GM12878 (cell line): ENCODE results near the gene RHOC. TPM values are rescaled to one million over a fixed set of nuclear protein-coding genes. Genes with fewer than 3 reads are reported as not detected.
A peak's percentile ranks its signal among the peaks of the same experiment; 100 is the strongest.

ENCODE experiments used
- BACH1 ChIP-seq: fragments of 450-650 bp; IDR thresholded peaks from 2 replicates; pipeline ENCODE4 v1.6.1; 2017; ENCODE audit warnings: mild to moderate bottlenecking, borderline replicate concordance
- BHLHE40 ChIP-seq, 2 experiments: fragments of 450-650 bp in 1 of 2; IDR thresholded peaks; 2 replicates each; pipeline ENCODE4 v1.6.1; 2011 to 2017; ENCODE audit warnings: low read depth in 2 of 2, borderline replicate concordance in 1 of 2, improper control_type of control experiment in 1 of 2, low read length in 1 of 2, mild to moderate bottlenecking in 1 of 2
- BMI1 ChIP-seq: fragments of 450-650 bp; IDR thresholded peaks from 2 replicates; pipeline ENCODE4 v1.6.1; 2016; ENCODE audit warnings: mild to moderate bottlenecking, moderate library complexity, borderline replicate concordance
- CBFB ChIP-seq: IDR thresholded peaks from 2 replicates; pipeline ENCODE4 v1.6.1; 2016; ENCODE audit warnings: antibody characterized with exemption, low read depth
- CREB1 ChIP-seq: IDR thresholded peaks from 2 replicates; pipeline ENCODE4 v1.6.1; 2012; ENCODE audit warnings: low read depth, mild to moderate bottlenecking, inconsistent platforms
- FOXM1 ChIP-seq: IDR thresholded peaks from 2 replicates; pipeline ENCODE4 v1.6.1; 2012; ENCODE audit warnings: low read depth, mild to moderate bottlenecking, inconsistent platforms, low read length, moderate library complexity
- HCFC1 ChIP-seq: fragments of 150-350 bp; IDR thresholded peaks from 2 replicates; pipeline ENCODE4 v1.6.1; 2014; ENCODE audit warnings: low read length
- IKZF1 ChIP-seq: fragments of 450-650 bp; conservative IDR thresholded peaks from 2 replicates; pipeline ENCODE4 v1.6.1; 2017; ENCODE audit warnings: antibody characterized with exemption, mild to moderate bottlenecking
- IKZF2 ChIP-seq, 2 experiments: fragments of 450-650 bp; IDR thresholded peaks; 2 replicates each; pipeline ENCODE4 v1.6.1; 2017; ENCODE audit warnings: mild to moderate bottlenecking in 2 of 2, moderate library complexity in 2 of 2
- MTA2 ChIP-seq: fragments of 450-650 bp; IDR thresholded peaks from 2 replicates; pipeline ENCODE4 v1.6.1; 2016; ENCODE audit warnings: low read depth, mild to moderate bottlenecking, moderate library complexity
- MXI1 ChIP-seq: fragments of 150-350 bp; IDR thresholded peaks from 2 replicates; pipeline ENCODE4 v1.6.1; 2011; ENCODE audit warnings: low read depth, mild to moderate bottlenecking, inconsistent platforms, low read length, improper control_type of control experiment
- NBN ChIP-seq: fragments of 450-650 bp; IDR thresholded peaks from 2 replicates; pipeline ENCODE4 v1.6.1; 2016
- NFXL1 ChIP-seq: fragments of 450-650 bp; IDR thresholded peaks from 2 replicates; pipeline ENCODE4 v1.6.1; 2017; ENCODE audit warnings: antibody characterized with exemption, mild to moderate bottlenecking, borderline replicate concordance
- NR2F1 ChIP-seq: fragments of 450-650 bp; conservative IDR thresholded peaks from 2 replicates; pipeline ENCODE4 v1.6.1; 2017; ENCODE audit warnings: mild to moderate bottlenecking
- PAX5 ChIP-seq: IDR thresholded peaks from 2 replicates; pipeline ENCODE4 v1.6.1; 2011; ENCODE audit warnings: low read depth, low read length, borderline replicate concordance
- POLR2AphosphoS5 ChIP-seq: IDR thresholded peaks from 2 replicates; pipeline ENCODE4 v1.6.1; 2011; ENCODE audit warnings: mild to moderate bottlenecking, low read length, inconsistent platforms
- SIN3A ChIP-seq: IDR thresholded peaks from 2 replicates; pipeline ENCODE4 v1.6.1; 2012; ENCODE audit warnings: low read depth, low read length, improper control_type of control experiment
- SMARCA5 ChIP-seq: fragments of 450-650 bp; IDR thresholded peaks from 2 replicates; pipeline ENCODE4 v1.6.1; 2017; ENCODE audit warnings: mild to moderate bottlenecking
- polyA plus RNA-seq, 11 experiments: library from polyadenylated mRNA; depleted of rRNA in 4 of 11; unstranded in 6 of 11; stranded (reverse) in 5 of 11; fragments of >200 nt; fragmentation: Nextera tagmentation in 4 of 11; fragmentation: Illumina TruSeq in 1 of 11; extraction: Ambion mirVana in 4 of 11; extraction: Trizol in 1 of 11; gene quantifications; 1 replicate in 1 of 11; 2 replicates in 10 of 11; pipeline versions ENCODE4 v1.2.1 to v1.2.3, GENCODE V29; 2011 to 2016; ENCODE audit warnings: inconsistent platforms in 2 of 11, missing spikeins in 2 of 11, low read depth in 1 of 11
- total RNA-seq, 4 experiments: library from RNA; depleted of rRNA in 3 of 4; stranded (reverse); fragments of >200 nt in 3 of 4; fragmentation: Illumina TruSeq in 1 of 4; extraction: Trizol in 1 of 4; gene quantifications; 2 replicates each; pipeline versions ENCODE4 v1.2.1 to v1.2.3, GENCODE V29; 2013 to 2021
- TF ChIP-seq, protein P1 (sequence below): IDR thresholded peaks from 2 replicates; pipeline ENCODE4 v1.6.1; 2012; ENCODE audit warnings: mild to moderate bottlenecking, low read depth, low read length
- TF ChIP-seq, protein P2 (sequence below): IDR thresholded peaks from 2 replicates; pipeline ENCODE4 v1.6.1; 2012; ENCODE audit warnings: improper control_type of control experiment, low read depth, low read length; ENCODE audit not compliant: insufficient replicate concordance

The RHOC gene
- total and polyA plus RNA-seq, 10 of the 15 experiments (the other 5 are each of a cell fraction or from before 2014, with no cell fraction given) = 20.6 to 371 (median 158) TPM

DNA sequence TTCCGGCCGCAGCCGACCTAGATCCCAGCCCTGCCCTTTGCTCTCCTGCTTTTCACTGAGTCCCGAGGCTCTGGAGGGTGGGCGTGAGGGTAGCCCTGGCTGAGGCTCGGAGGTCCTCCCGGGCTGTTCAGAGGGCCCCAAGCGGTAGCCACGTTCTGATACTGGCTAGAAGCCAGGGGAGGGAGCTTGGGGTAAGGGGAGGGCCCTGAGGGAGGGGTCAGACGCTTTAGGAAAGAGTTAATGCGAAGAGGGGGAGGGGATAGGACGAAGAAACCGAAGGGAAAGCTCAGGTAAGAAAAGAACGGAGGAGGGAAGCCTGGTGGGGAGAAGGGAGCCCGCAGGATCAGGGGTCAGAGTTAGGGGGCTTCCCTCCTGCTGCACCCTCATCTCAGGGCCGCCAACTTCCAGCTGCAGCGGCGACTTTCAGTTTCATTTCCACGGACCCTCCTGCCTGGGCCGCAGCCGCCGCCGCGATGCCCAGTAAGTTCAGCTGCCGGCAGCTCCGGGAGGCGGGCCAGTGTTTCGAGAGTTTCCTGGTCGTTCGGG, 32.4 kb downstream of the RHOC start, which contains the start of gene MOV10 (continued):
- TF ChIP-seq, protein P1, sequence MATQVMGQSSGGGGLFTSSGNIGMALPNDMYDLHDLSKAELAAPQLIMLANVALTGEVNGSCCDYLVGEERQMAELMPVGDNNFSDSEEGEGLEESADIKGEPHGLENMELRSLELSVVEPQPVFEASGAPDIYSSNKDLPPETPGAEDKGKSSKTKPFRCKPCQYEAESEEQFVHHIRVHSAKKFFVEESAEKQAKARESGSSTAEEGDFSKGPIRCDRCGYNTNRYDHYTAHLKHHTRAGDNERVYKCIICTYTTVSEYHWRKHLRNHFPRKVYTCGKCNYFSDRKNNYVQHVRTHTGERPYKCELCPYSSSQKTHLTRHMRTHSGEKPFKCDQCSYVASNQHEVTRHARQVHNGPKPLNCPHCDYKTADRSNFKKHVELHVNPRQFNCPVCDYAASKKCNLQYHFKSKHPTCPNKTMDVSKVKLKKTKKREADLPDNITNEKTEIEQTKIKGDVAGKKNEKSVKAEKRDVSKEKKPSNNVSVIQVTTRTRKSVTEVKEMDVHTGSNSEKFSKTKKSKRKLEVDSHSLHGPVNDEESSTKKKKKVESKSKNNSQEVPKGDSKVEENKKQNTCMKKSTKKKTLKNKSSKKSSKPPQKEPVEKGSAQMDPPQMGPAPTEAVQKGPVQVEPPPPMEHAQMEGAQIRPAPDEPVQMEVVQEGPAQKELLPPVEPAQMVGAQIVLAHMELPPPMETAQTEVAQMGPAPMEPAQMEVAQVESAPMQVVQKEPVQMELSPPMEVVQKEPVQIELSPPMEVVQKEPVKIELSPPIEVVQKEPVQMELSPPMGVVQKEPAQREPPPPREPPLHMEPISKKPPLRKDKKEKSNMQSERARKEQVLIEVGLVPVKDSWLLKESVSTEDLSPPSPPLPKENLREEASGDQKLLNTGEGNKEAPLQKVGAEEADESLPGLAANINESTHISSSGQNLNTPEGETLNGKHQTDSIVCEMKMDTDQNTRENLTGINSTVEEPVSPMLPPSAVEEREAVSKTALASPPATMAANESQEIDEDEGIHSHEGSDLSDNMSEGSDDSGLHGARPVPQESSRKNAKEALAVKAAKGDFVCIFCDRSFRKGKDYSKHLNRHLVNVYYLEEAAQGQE = 0 out of 2 replicates have a peak, but pooled peaks have one; percentile 24
- TF ChIP-seq CREB1 (peak; percentile 15; the same call in 1 of the 2 replicates), BACH1 (no peak; the same call in 1 of the 2 replicates), POLR2AphosphoS5 (peak; percentile 72; the same call in 1 of the 2 replicates), IKZF1 (peak; percentile 70; the same call in 1 of the 2 replicates), BMI1 (no peak), MXI1 (0 out of 2 replicates have a peak, but pooled peaks have one; percentile 48), SIN3A (no peak; the same call in 1 of the 2 replicates), PAX5 (no peak), NR2F1 (peak; percentile 83), NBN (peak; percentile 92), FOXM1 (0 out of 2 replicates have a peak, but pooled peaks have one; percentile 1), CBFB (peak; percentile 43; the same call in 1 of the 2 replicates), MTA2 (peak; percentile 65; the same call in 1 of the 2 replicates), IKZF2 (IDR thresholded peaks at IDR 0.05) (peak; percentile 49 to 64; a peak in 2 of 4 replicates), HCFC1 (0 out of 2 replicates have a peak, but pooled peaks have one; percentile 17), NFXL1 (no peak), BHLHE40 (IDR thresholded peaks at IDR 0.05; ENCODE audit: borderline replicate concordance in 1 of 2, low read depth in 2 of 2, low read length in 1 of 2) (no peak), SMARCA5 (no peak)
- TF ChIP-seq, protein P2, sequence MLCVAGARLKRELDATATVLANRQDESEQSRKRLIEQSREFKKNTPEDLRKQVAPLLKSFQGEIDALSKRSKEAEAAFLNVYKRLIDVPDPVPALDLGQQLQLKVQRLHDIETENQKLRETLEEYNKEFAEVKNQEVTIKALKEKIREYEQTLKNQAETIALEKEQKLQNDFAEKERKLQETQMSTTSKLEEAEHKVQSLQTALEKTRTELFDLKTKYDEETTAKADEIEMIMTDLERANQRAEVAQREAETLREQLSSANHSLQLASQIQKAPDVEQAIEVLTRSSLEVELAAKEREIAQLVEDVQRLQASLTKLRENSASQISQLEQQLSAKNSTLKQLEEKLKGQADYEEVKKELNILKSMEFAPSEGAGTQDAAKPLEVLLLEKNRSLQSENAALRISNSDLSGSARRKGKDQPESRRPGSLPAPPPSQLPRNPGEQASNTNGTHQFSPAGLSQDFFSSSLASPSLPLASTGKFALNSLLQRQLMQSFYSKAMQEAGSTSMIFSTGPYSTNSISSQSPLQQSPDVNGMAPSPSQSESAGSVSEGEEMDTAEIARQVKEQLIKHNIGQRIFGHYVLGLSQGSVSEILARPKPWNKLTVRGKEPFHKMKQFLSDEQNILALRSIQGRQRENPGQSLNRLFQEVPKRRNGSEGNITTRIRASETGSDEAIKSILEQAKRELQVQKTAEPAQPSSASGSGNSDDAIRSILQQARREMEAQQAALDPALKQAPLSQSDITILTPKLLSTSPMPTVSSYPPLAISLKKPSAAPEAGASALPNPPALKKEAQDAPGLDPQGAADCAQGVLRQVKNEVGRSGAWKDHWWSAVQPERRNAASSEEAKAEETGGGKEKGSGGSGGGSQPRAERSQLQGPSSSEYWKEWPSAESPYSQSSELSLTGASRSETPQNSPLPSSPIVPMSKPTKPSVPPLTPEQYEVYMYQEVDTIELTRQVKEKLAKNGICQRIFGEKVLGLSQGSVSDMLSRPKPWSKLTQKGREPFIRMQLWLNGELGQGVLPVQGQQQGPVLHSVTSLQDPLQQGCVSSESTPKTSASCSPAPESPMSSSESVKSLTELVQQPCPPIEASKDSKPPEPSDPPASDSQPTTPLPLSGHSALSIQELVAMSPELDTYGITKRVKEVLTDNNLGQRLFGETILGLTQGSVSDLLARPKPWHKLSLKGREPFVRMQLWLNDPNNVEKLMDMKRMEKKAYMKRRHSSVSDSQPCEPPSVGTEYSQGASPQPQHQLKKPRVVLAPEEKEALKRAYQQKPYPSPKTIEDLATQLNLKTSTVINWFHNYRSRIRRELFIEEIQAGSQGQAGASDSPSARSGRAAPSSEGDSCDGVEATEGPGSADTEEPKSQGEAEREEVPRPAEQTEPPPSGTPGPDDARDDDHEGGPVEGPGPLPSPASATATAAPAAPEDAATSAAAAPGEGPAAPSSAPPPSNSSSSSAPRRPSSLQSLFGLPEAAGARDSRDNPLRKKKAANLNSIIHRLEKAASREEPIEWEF = no peak
